GM18520 (cell line): Measurements from ENCODE around the gene DOK6.

Source experiments
- ATAC-seq: cut with Tn5 transposase; IDR thresholded peaks from one replicate; pipeline ENCODE4 v1.9.1; 2021; ENCODE audit not compliant: unreplicated experiment

The DOK6 gene

DNA sequence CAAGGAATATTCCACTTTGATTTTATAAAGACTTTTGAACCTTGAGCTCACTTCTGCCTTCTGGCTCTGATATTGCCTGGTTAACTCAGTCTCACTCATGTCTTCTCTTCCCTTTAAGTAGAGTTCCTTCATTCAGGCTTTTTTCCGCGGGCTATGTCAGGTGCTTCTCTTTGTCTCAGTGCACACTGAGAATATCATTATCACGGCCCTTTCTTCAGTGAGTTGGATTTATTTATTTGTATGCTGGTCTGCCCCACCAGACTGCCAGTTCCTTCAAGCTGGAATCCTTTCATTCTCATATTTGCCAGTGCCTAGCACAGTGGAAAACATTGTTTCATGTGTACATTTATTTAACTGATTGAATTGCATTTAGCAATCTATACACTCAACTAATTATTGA, 136.5 kb downstream of the DOK6 start:
- no peak for ATAC-seq

GRCh38 chr18:69538849-69539248, 138.2 kb downstream of the DOK6 start:
- no peak for ATAC-seq

DNA sequence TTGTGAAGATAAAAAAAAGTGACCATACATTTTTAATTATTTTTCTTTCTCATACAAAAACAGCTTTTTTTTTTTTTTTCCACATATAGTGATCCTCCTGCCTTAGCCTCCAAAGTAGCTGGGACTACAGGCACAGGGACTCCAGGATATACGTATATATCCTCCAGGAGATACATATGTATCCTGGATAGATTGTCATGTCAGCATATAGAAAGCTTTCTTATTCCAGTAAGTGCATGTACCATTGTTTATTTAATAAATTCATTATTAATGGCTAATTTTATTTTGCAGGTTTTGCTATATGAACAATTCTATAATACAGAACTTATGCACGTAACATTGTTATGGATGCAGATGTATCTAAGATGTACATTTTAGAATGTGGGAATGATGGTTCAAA, 138.7 kb downstream of the DOK6 start:
- ATAC-seq, result no peak

DNA sequence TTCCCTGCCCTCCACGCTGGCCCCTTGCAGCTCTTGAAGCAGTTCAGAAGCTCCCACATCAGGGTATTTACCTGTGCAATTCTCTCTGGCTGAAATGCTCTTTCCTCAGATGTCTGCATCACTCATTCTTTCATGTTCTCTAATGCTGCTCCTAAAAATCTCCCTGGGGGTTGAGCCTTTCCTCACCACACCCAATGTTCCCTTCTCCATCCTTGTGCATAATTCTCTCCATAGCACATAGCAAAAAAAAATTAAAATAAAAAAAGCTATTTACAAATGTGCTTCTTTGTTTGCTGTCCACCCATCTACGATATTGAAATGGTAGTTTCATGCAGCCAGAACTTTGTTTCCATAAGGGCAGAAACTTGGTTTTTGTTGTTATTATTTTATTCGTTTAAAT, 155.5 kb downstream of the DOK6 start:
- no peak for ATAC-seq

DNA sequence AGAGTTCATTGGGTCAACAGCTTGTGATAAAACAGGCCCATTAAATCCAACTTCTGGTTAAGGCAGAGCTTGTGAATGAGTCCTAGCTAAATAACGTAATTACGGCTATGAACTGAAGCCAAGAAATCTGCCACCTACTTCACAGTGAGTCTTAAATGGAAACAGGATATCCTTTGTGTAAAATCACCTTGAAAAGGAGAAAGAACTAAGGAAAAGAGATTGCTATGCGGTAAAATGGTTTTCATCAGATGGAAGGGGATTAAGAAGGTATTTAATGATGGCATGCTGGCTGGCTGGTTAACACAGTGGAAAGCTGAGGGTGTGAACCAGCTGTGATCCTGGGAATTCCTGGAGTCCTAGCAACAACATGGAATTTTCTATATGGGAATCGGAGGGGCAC, 156.6 kb downstream of the DOK6 start:
- ATAC-seq, result no peak

- no peak for ATAC-seq
Observed at GRCh38 chr18:69558052-69558451, 157.4 kb downstream of the DOK6 start.

GRCh38 chr18:69559604-69560003, 158.9 kb downstream of the DOK6 start:
- ATAC-seq, result no peak

GRCh38 chr18:69564602-69565001, 163.9 kb downstream of the DOK6 start:
- no peak for ATAC-seq

DNA sequence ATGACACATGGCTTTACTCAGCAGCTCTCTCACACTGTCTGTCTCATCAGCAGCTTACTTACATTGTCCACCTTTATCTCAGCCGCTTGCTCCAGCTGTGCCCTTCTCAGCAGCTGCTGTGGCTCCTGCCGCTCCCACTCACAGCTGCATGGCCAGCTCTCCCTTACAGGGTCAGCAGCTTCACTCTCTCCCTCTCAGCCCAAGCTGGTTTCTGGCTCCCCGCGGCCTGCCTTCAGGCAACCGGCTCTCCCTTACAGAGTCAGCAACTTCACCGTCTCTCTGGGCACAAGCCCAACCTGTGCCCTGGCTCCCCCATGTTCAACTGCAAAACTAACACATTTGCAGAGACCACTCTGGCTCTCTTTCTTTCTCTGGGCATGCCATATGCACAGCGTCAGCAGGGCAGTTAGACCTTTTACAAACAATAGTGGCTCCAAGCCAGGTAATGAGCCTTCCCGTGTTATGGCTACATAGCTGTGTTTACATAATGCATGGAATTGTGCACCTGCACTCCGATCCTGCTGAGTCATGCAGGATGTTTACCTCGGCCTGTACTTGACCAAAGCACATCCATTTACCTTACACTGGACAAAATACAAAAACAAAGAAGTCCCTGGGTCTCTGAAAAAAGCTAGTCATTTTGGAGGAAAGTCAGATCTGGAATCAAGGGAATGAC, 167.3 kb downstream of the DOK6 start:
- no peak for ATAC-seq

GRCh38 chr18:69569133-69569532, 168.4 kb downstream of the DOK6 start:
- no peak for ATAC-seq

DNA sequence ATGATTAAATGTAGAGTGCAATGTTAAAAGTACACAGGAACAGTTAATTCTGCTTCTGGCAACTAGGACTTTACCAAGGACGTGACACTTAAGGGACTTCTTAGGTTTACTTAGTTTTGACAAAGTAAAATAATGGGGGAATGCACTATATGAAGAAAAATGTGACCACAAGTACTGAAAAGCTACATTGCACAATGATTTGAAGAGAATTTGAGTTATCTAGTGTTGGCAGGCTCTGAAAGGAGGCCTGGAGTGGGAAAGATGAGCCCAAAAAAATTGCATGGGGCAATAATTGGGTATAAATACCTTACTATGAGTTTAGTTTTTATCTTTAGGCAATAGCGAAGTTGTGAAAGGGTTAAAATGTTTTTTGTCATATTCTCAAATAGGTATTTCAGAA, 173.7 kb downstream of the DOK6 start:
- ATAC-seq, result no peak

DNA sequence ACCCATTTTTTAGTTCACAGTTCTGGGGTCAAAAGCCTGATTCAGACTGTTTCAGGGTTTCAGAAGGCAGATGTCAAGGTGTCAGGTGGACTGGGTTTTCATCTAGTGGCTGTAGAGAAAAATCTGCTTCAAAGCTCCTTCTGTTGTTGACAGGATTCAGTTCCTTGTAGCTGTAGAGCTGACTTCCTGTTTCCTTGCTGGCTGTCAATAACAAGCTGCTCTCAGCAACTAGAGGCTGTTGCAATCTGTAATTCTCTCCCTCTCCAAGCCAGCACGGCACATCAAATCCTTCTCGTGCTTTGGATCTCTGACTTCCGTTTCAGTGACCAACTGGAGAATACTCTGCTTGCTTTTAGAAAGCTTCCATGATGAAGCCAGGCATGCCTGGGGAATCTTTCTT, 179.4 kb downstream of the DOK6 start:
- ATAC-seq, result peak; percentile 49

GRCh38 chr18:69584429-69584828, 183.7 kb downstream of the DOK6 start:
- no peak for ATAC-seq

- ATAC-seq, result no peak
Observed at GRCh38 chr18:69585696-69586095, 185.0 kb downstream of the DOK6 start.

- ATAC-seq, result no peak
Observed at GRCh38 chr18:69586537-69586936, 185.8 kb downstream of the DOK6 start.

GRCh38 chr18:69588301-69588700, 187.6 kb downstream of the DOK6 start:
- no peak for ATAC-seq

GRCh38 chr18:69590150-69590549, 189.5 kb downstream of the DOK6 start:
- no peak for ATAC-seq

DNA sequence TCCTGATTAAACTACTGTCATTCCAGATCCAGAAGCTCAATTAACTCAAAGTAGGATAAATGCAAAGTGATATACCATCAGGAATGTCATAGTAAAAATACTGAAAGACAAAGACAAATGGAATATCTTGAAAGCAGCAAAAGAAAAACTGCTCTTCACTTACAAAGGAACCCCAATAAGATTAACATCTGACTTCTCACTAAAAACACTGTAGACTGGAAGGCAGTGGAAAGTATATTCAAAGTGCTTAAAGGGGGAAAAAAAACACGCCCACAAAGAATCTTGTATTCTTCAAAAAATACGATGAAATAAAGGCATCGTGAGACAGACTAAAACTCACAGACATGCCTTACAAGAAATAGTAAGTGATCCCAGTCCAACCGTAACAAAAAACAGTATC, 195.7 kb downstream of the DOK6 start:
- no peak for ATAC-seq

DNA sequence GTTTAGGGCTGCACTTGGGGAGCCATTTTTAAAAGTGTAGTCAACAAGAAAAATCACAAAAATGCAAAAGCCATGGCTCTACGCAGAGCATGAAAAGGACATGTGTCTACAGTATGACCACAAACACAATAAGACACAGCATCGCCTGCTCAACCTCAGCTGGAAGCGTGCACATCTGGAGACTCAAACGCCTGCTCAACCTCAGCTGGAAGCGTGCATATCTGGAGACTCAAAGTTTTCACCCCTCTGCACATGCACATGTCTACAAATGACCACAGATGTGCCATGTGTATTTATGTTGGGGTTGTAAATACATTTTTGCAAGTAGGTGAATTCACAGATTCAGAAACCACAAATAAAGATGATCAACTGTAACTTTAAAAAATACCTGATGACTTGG, 196.9 kb downstream of the DOK6 start:
- no peak for ATAC-seq

DNA sequence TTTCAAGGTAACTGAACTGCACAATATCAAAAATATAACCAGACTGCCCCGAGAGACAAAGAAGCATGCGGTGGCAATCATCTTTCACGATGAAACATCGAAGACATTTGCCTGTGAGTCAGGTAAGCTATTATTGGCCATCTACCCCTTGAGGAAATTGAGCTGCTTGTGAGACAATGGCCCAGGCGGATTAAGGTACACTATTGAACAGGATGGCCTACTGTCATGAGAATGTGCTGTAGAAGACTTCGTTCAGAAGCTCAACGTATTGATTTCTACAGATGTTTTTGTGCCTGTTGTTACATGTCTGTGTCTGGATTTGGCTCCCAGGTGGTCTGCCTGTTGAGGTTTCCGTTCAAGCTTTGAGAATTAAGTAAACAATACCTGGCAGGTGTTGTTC, 198.7 kb downstream of the DOK6 start:
- ATAC-seq, result no peak

DNA sequence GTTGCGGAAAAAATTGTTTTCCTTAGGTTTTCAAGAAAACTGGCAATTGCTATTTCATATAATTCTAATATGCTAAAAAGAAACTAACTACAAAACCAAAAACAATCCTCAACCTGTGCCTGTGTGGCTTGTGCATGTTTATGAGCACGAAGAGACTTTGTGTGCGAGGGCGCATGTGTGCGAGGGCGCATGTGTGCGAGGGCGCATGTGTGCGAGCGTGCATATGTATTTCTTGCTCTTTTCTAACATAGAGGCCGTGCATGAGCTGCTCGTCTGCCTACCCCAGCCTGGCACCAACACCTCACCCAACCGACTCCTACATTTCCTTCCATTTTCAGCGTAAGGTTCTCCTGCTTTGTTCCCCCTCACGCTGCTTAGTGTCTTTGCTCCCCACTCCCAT, 211.6 kb downstream of the DOK6 start:
- no peak for ATAC-seq

DNA sequence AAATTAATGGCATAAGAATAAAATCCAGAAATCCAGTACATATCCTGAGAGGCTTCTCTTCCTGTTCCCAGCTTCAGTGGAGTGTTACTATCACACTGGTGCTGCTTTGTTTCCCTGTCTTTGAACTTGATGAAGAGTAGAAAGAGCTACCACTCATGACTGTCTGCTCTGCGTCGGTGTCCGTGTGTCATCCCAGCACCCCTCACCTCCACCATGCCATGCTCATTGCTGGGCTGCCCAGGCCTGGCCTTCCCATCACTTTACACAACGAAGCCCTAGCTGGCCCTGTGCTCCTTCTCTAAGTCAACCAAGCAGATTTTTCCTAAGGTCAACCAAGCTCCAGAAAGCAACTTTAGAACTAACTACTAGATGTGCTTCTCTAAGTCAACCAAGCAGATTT, 215.4 kb downstream of the DOK6 start:
- no peak for ATAC-seq

- ATAC-seq, result no peak
Observed at GRCh38 chr18:69617408-69617807, 216.7 kb downstream of the DOK6 start.

GRCh38 chr18:69617888-69618287, 217.2 kb downstream of the DOK6 start:
- ATAC-seq, result no peak
